K562 (cell line): ENCODE results near the gene CD14. TPM values are rescaled to one million over a fixed set of nuclear protein-coding genes. Genes with fewer than 3 reads are reported as not detected.

Source experiments
- ARID1B ChIP-seq: fragments of 450-650 bp; IDR thresholded peaks from 2 replicates; pipeline ENCODE4 v1.6.1; 2016; ENCODE audit warnings: antibody characterized with exemption, mild to moderate bottlenecking, inconsistent platforms
- CC2D1A ChIP-seq: fragments of 450-650 bp; IDR thresholded peaks from 2 replicates; pipeline ENCODE4 v1.6.1; 2017; ENCODE audit warnings: mild to moderate bottlenecking
- ELF1 ChIP-seq: fragments of 200-800 bp; sonication (Bioruptor generic); IDR thresholded peaks from 2 replicates; pipeline ENCODE4 v1.6.1; 2016; ENCODE audit warnings: missing genetic modification characterization, missing compliant biosample characterization
- FOXA1 ChIP-seq: fragments of 450-650 bp; IDR thresholded peaks from 2 replicates; pipeline ENCODE4 v1.6.1; 2016; ENCODE audit warnings: mild to moderate bottlenecking, borderline replicate concordance
- GABPB2 ChIP-seq: fragments of 250-450 bp; sonication (Bioruptor Pico); conservative IDR thresholded peaks from 2 replicates; pipeline ENCODE4 v1.5.1; 2021; ENCODE audit warnings: mild to moderate bottlenecking
- HDAC1 ChIP-seq, 2 experiments: fragments of 450-650 bp; IDR thresholded peaks; 2 replicates each; pipeline ENCODE4 v1.6.1; 2016 to 2017; ENCODE audit warnings: inconsistent platforms in 1 of 2, mild to moderate bottlenecking in 1 of 2, moderate library complexity in 1 of 2
- KDM1A ChIP-seq, 2 experiments: fragments of 450-650 bp; IDR thresholded peaks; 2 replicates each; pipeline ENCODE4 v1.6.1; 2016; ENCODE audit warnings: mild to moderate bottlenecking in 2 of 2
- MEF2A ChIP-seq: IDR thresholded peaks from 2 replicates; pipeline ENCODE4 v1.6.1; 2011; ENCODE audit warnings: low read depth, mild to moderate bottlenecking, low read length, moderate library complexity; ENCODE audit not compliant: control insufficient read depth
- MEF2D ChIP-seq: conservative IDR thresholded peaks from 2 replicates; pipeline ENCODE4 v1.6.1; 2016; ENCODE audit warnings: low read depth, missing genetic modification characterization, missing compliant biosample characterization
- MYBL2 ChIP-seq, 2 experiments: fragments of 450-650 bp in 1 of 2; sonication (generic) in 1 of 2; formaldehyde crosslinking in 1 of 2; IDR thresholded peaks; 2 replicates each; pipeline versions ENCODE4 v1.6.1 to v1.8.1; 2017 to 2022; ENCODE audit warnings: borderline replicate concordance in 1 of 2, inconsistent platforms in 1 of 2, low read depth in 1 of 2, mild to moderate bottlenecking in 1 of 2, missing genetic modification reagents in 1 of 2, moderate library complexity in 1 of 2
- NBN ChIP-seq: fragments of 450-650 bp; IDR thresholded peaks from 2 replicates; pipeline ENCODE4 v1.6.1; 2016; ENCODE audit warnings: low read depth, mild to moderate bottlenecking
- NCOR1 ChIP-seq: fragments of 450-650 bp; IDR thresholded peaks from 2 replicates; pipeline ENCODE4 v1.6.1; 2016; ENCODE audit warnings: mild to moderate bottlenecking, moderate library complexity
- PCBP2 ChIP-seq: fragments of 200-400 bp; formaldehyde crosslinking; IDR thresholded peaks from 2 replicates; pipeline ENCODE4 v1.6.1; 2018; ENCODE audit warnings: low read length, low read depth, mild to moderate bottlenecking, moderate library complexity; ENCODE audit not compliant: poor library complexity, severe bottlenecking
- PHB2 ChIP-seq: fragments of 450-650 bp; IDR thresholded peaks from 2 replicates; pipeline ENCODE4 v1.6.1; 2017; ENCODE audit warnings: low read depth
- RAD51 ChIP-seq: fragments of 450-650 bp; IDR thresholded peaks from 2 replicates; pipeline ENCODE4 v1.7.1; 2016; ENCODE audit warnings: low read depth, mild to moderate bottlenecking, borderline replicate concordance
- STAT5B ChIP-seq: fragments of 250-450 bp; sonication (Bioruptor Pico); IDR thresholded peaks from 2 replicates; pipeline ENCODE4 v1.8.0; 2021; ENCODE audit warnings: mild to moderate bottlenecking, inconsistent platforms
- TEAD1 ChIP-seq, 2 experiments: fragments of 450-650 bp in 1 of 2; sonication (generic) in 1 of 2; formaldehyde crosslinking; IDR thresholded peaks; 2 replicates each; pipeline versions ENCODE4 v1.4.0 to v1.8.0; 2020 to 2022; ENCODE audit warnings: mild to moderate bottlenecking in 2 of 2, missing genetic modification reagents in 1 of 2
- TRIM24 ChIP-seq, 2 experiments: fragments of 450-650 bp; IDR thresholded peaks; 2 replicates each; pipeline ENCODE4 v1.6.1; 2016
- ZNF134 ChIP-seq: fragments of 250-450 bp; sonication (Bioruptor Pico); conservative IDR thresholded peaks from 2 replicates; pipeline ENCODE4 v1.4.0; 2020
- ZNF165 ChIP-seq: fragments of 250-450 bp; sonication (Bioruptor Pico); IDR thresholded peaks from 2 replicates; pipeline ENCODE4 v1.4.0; 2020; ENCODE audit warnings: borderline replicate concordance
- ZNF184 ChIP-seq: sonication (generic); formaldehyde crosslinking; IDR thresholded peaks from 2 replicates; pipeline ENCODE4 v1.5.0; 2020; ENCODE audit warnings: missing genetic modification reagents
- ZNF232 ChIP-seq: sonication (generic); formaldehyde crosslinking; IDR thresholded peaks from 2 replicates; pipeline ENCODE4 v1.8.0; 2022; ENCODE audit warnings: mild to moderate bottlenecking, missing genetic modification reagents
- ZNF311 ChIP-seq: fragments of 250-450 bp; sonication (Bioruptor Pico); IDR thresholded peaks from 2 replicates; pipeline ENCODE4 v1.4.0; 2020; ENCODE audit warnings: mild to moderate bottlenecking, moderate library complexity
- ZNF354B ChIP-seq: fragments of 250-450 bp; sonication (Bioruptor Pico); IDR thresholded peaks from 2 replicates; pipeline ENCODE4 v1.4.0; 2020
- ZNF561 ChIP-seq: fragments of 450-650 bp; formaldehyde crosslinking; conservative IDR thresholded peaks from 2 replicates; pipeline ENCODE4 v1.4.0; 2020; ENCODE audit warnings: mild to moderate bottlenecking, moderate library complexity
- ZNF644 ChIP-seq: fragments of 200-800 bp; sonication (Bioruptor generic); IDR thresholded peaks from 2 replicates; pipeline ENCODE4 v1.6.1; 2016; ENCODE audit warnings: low read depth, missing genetic modification characterization, missing compliant biosample characterization
- ZNF76 ChIP-seq: fragments of 250-450 bp; sonication (Bioruptor Pico); IDR thresholded peaks from 2 replicates; pipeline ENCODE4 v1.4.0; 2020; ENCODE audit warnings: mild to moderate bottlenecking, moderate library complexity, borderline replicate concordance
- ZNF77 ChIP-seq: fragments of 250-450 bp; sonication (Bioruptor Pico); IDR thresholded peaks from 2 replicates; pipeline ENCODE4 v1.5.0; 2020
- polyA plus RNA-seq, 8 experiments: library from polyadenylated mRNA; depleted of rRNA in 4 of 8; stranded (reverse) in 5 of 8; unstranded in 3 of 8; fragments of >200 nt; fragmentation: Nextera tagmentation in 2 of 8; fragmentation: Illumina TruSeq in 1 of 8; extraction: Ambion mirVana in 2 of 8; extraction: Trizol in 1 of 8; gene quantifications; 2 replicates each; pipeline versions ENCODE4 v1.2.1 to v1.2.3, GENCODE V29; 2011 to 2014; ENCODE audit warnings: inconsistent platforms in 1 of 8, missing spikeins in 1 of 8
- total RNA-seq, 7 experiments: library from RNA; depleted of rRNA in 6 of 7; stranded (reverse); fragments of >200 nt in 6 of 7; fragmentation: Illumina TruSeq in 2 of 7; extraction: Trizol in 2 of 7; gene quantifications; 2 replicates each; pipeline versions ENCODE4 v1.2.1 to v1.2.3, GENCODE V29; 2011 to 2021; ENCODE audit warnings: low replicate concordance in 1 of 7
- TF ChIP-seq, protein P1 (sequence below): sonication (generic); formaldehyde crosslinking; IDR thresholded peaks from 2 replicates; pipeline ENCODE4 v1.8.0; 2022; ENCODE audit warnings: mild to moderate bottlenecking, missing genetic modification reagents
- TF ChIP-seq, protein P2 (sequence below): sonication (generic); formaldehyde crosslinking; IDR thresholded peaks from 2 replicates; pipeline ENCODE4 v1.4.0; 2020; ENCODE audit warnings: mild to moderate bottlenecking, missing genetic modification reagents

CD14 gene
- total and polyA plus RNA-seq, 9 of the 15 experiments (the other 6 are each of a cell fraction or from before 2014, with no cell fraction given): 0.07 to 0.47 (median 0.14) TPM; not detected in 2

DNA sequence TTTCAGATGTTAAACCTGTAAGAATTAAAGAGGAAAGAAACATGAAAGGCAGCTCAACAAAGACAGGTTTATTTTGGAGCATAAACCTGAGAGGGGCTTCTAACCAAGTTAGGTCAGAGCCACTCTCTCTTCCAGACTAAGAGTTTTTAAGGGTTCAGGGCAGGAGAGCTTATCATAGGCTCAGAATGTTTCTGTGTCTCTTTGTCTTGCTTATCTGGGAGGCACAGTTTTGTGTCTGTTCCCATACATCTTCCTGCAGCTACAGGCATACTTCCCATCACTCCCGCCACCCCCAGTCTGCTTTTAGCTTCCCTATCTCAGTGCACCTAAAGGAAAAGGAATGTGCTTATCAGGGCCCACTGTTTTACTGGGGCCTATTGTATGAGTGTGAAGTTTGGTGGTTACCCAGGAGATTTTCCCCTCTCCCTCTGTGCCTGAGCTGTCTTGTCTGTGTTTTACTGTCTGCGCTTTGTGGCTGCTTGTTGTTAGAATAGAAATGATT is 21.9 kb downstream of the CD14 start (continued):
- TF ChIP-seq ARID1B (peak; percentile 97), ZNF77 (CRISPR knock-in tag) (no peak), NCOR1 (peak; percentile 98), PCBP2 (no peak), ZNF561 (CRISPR knock-in tag) (no peak), NBN (peak; percentile 94), ZNF354B (CRISPR knock-in tag) (no peak), STAT5B (CRISPR knock-in tag) (no peak), ZNF311 (CRISPR knock-in tag) (peak; percentile 75; the same call in 1 of the 2 replicates), ZNF134 (CRISPR knock-in tag) (no peak), MYBL2 (IDR thresholded peaks at IDR 0.05; ENCODE audit: low read depth) (no peak), MYBL2 (CRISPR knock-in tag; IDR thresholded peaks at IDR 0.05; ENCODE audit: borderline replicate concordance) (no peak), TRIM24 (IDR thresholded peaks at IDR 0.05) (peak; percentile 98 to 99), MEF2A (peak; percentile 30), GABPB2 (CRISPR knock-in tag) (no peak), ZNF232 (CRISPR knock-in tag) (no peak), CC2D1A (peak; percentile 93; the same call in 1 of the 2 replicates), ELF1 (tag) (no peak), ZNF165 (CRISPR knock-in tag) (no peak), TEAD1 (CRISPR knock-in tag; IDR thresholded peaks at IDR 0.05) (peak; percentile 92 to 97), FOXA1 (no peak), ZNF644 (tag) (no peak), KDM1A (IDR thresholded peaks at IDR 0.05) (peak; percentile 85 to 93), ZNF184 (CRISPR knock-in tag) (no peak), PHB2 (peak; percentile 88), MEF2D (peak; percentile 64; the same call in 1 of the 2 replicates), ZNF76 (CRISPR knock-in tag) (no peak), RAD51 (peak; percentile 47; the same call in 1 of the 2 replicates), HDAC1 (IDR thresholded peaks at IDR 0.05) (peak; percentile 57 to 83)
- TF ChIP-seq, protein P1, sequence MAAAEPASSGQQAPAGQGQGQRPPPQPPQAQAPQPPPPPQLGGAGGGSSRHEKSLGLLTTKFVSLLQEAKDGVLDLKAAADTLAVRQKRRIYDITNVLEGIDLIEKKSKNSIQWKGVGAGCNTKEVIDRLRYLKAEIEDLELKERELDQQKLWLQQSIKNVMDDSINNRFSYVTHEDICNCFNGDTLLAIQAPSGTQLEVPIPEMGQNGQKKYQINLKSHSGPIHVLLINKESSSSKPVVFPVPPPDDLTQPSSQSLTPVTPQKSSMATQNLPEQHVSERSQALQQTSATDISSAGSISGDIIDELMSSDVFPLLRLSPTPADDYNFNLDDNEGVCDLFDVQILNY (CRISPR knock-in tag): no peak
- TF ChIP-seq, protein P2, sequence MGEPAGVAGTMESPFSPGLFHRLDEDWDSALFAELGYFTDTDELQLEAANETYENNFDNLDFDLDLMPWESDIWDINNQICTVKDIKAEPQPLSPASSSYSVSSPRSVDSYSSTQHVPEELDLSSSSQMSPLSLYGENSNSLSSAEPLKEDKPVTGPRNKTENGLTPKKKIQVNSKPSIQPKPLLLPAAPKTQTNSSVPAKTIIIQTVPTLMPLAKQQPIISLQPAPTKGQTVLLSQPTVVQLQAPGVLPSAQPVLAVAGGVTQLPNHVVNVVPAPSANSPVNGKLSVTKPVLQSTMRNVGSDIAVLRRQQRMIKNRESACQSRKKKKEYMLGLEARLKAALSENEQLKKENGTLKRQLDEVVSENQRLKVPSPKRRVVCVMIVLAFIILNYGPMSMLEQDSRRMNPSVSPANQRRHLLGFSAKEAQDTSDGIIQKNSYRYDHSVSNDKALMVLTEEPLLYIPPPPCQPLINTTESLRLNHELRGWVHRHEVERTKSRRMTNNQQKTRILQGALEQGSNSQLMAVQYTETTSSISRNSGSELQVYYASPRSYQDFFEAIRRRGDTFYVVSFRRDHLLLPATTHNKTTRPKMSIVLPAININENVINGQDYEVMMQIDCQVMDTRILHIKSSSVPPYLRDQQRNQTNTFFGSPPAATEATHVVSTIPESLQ (CRISPR knock-in tag): no peak
